GM21619 (cell line): ENCODE measurements around the gene ASB18.

ENCODE experiments used
- ATAC-seq: cut with Tn5 transposase; IDR thresholded peaks from one replicate; pipeline ENCODE4 v1.9.1; 2021; ENCODE audit not compliant: unreplicated experiment

ASB18 gene

DNA sequence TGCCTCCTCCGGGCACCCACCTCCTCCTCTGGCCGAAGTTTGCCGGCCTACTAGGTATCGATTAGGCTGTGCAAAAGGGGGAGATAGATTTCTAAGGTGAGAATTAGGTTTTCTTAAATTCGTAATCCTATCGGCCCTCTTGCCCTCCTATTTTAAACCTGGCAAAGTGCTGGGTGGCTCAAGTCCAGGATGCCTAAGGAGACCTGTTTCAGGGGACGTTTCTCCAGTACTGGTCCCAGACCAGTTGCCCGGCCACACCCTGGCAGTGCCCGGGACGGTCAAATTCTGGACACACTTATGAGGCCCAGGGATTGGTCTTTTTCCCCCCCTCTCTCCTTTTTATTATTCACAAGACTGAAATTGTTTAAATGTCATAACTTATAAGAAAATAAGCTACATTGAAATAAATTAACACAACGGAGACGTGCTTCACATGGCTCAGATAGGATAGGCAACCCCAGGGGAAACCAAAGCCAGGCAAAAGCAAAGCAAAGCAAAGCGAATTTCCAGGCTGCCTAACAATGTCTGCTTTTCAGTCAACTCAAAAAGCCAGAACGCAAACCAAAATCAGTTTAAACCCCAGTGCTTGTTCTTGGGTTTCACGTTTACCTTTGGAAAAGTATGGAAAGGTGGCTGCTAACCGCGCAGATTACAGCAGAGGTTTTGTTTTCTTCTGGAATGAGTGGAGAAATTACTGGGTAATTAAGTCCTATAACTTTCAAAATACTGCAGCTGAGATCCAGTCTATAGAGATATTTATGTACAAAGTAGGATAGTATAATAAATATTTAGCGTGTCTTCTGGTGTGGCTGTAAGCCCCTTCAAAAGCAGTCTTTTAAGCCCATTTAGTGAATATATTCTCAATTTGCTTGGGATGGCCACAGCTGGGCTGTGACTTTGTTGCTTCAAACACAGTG lies 99.0 kb downstream of the ASB18 start:
- ATAC-seq: no peak

DNA sequence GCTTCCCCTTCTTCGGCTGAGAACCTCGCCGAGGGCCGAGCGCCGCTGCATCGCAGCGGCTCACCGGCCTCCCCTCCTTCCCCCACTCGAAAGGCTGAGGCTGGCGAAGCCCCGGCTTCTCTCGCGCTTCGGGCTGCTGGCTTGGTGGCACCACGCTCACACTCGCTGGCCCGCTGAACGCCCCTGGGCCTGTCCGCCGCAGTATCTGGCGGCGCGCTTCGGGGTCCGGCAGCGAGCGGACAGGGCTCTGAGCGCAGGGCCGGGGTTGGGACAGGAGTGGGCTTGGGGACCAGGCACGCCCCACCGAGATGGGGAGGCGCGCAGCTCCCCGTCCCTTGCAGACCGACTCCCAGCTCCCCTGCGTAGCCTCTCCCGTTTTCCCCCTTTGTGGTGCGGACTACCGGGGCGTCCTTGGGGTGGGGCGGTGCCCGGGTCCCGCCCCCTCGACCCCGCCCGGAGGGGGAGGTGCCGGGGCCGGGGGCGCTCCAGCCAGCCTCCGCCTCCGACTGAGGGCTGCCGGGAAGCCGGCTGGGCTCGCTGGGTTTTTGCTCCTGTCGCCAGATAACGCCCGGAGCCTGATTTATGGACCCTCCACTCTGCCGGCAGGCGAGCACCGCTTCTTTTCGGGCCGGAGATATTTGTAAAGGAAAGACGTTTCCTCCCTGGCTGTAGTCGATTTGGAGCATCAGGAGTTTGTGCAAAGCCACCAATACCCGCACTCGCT lies 99.8 kb downstream of the ASB18 start:
- ATAC-seq: no peak

DNA sequence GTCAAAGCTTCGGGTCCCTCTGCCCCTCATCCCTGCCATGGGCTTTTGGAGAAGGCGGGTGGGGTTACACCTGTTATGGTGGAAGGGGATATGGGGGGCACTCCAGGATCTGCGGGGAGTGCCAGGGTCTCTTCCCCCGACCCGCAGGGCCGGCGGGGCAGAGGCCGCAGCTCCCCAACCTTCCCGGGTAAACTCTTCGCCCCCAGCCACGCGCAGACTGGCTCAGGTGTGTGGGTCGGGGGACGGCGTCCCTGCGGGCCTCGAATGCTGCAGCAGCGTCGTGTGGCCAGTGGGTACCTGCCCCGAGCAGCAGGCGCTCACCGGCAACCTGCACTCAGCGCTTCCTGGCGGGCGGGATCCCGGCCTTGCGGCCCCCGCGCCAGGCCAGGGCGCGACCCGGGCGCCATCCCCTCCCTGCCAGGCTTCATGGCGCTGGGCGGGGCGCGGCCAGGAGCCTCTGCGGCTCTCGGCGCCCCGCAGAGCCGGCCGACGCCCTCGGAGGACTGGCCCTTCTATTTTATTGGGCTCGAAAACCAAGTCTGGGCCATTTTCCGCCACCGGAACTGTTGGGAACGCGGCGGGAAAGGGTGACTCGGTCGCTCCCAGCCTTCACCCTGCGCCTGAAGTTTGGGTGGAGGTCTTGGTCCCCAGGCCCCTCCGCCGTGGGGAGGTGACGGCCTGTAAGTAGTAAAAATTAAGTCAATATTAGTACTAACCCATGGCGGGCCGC lies 100.6 kb downstream of the ASB18 start:
- ATAC-seq: no peak

DNA sequence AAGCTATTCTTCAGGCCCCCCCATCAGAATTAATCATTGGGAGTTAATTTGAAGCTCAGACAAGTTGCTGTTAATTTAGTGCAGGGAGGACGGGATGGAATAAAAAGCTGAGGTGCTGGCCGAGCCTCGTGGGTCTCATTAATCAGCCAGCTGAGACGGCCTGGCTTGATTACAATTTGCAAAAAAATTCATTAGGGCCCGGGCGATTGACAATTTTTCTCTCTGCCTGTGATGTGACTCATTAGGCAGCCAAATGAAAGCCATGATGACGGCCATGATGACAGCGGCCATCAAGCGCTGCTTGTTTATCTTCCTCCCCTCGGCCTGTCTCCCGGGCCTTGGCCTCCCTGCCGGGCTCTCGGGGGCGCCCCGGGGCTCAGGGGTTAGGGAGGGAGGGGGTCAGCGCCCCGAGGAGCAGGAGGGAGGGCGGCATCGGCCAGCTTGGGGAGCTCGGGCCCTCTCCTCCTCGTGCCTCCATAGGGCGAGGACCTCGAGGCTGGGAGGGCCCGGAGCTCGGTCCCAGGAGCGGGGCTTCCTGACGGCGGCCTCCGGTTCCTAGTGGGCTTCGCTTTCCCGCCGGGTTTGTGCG lies 101.2 kb downstream of the ASB18 start:
- ATAC-seq: no peak

DNA sequence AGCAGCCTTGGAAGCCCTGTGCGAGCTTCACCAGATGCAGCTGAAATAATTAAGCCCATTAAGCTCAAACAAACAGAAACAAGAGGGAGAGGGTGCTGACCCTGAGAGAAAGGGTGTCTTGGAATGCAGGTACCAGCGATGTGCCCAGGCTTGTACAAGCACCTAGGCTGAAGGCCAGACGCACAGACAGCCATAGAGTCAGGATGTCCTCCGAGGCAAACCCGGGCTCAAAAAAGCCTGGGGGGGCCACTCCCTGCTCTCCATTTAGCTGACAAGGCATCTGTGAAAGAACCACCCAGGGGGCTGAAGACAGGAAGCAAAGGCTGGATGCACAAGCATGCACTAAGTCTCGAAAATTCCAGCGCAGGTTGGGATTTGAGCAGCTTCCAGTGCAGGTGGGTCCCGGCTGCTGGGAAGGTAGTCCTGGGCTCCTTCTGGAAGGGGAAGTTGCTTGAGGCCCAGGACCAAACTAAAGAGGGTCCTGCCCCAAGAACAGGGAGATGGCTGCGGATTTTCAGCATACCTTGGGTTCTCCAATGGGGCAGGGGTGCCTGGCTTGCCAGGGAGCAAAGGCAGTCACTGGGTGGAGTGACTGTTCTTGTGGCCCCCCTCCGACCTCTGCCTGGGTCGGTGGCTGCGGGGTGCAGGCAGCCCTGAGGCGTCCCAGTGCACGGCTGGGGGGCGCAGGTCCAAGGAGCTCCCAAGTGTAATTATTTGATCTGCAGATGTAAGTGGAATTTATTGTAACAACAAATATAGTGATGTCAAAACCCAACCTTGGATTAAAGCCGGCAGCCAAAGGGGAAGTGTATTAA lies 102.0 kb downstream of the ASB18 start:
- ATAC-seq: no peak

DNA sequence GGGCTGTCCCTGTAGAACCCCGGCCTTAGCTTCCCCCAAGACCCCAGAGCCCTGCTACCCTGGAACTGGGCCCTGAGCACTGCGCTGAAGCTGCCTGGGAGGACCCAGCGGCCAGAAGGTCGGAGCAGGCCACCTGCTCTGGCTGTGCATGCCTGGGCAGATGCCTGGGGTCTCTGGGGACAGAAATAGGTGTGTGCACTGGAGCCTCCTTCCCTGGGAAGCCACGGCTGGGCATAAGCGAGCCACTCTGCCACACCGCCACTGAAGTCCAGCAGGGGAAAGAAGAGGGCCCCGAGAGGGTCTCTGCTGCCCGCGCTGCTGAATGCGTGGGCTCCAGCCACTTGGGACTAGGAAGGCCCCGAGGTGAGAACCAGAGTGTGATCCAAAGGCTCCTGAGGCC lies 102.7 kb downstream of the ASB18 start:
- no peak for ATAC-seq

DNA sequence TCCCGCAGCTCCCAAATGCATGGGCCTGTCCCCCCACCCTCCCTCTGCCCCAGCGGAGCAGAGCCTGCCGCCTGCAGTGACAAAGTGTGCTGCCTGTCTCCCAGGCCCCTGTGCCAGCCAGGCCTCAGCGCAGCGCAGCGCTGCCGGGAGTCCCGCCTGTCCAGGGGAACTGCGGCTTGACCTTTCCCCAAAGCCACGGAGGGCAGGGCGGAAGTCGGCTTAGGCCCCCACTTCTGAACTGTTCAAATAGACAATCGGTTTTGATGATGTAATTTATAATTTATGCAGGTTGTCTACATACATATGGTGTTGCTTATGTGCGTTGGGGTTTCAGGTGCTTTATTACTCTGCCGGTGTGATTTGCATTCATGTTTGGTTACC lies 103.1 kb downstream of the ASB18 start:
- ATAC-seq: no peak

DNA sequence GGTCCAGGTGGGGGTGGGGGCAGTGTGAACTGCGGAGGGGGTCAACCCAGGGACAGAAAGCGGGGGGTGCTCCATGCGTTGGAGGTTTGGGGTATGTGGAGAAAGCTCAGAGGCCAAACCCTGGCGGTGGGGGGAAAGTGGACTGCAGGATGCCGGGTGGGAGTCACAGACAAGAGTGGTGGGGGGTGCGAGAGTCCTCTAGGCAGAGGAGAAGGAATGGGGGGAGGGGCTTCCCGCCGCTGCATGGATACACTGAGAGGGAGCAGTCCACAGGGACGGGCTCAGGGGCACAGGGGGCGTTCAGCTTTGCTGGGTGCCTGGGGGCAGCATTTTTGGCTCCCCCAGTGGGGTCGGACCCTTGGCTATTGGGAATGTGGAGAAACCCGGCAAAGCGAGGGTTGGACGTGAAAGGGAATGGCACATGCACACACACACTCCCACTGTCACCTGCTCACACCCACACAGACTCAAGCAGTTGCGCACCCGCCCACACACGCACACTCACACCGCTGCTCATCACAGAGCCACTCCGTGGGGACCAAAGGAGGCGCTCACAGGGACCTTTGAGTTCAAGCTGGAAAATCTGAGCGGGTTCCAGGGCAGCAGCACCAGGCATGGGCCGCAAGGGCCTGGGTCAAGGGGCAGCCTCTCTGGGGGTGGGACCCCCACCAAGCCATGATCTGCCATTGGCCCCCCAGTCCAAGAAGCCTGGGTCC lies 103.7 kb downstream of the ASB18 start:
- no peak for ATAC-seq

DNA sequence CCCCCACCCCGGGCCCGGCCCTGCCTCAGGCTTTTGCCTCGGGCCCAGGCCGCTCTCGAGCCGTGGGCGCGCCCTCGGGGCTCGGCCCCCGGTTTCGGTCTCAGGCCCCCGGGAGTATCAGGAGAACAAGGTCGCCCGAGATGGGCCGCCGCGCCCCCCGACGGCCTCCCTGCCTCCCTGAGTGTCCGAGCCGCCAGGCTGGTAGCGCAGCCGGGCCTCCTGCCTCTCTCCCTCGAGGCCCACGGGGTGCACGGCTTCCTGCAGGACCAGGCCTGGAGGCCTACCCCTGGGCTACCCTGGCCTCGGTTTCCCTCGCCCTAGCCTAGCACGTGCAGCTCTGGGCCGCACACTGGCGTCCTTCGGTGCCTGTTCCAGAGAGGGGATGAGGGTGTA lies 104.4 kb downstream of the ASB18 start:
- ATAC-seq: no peak

DNA sequence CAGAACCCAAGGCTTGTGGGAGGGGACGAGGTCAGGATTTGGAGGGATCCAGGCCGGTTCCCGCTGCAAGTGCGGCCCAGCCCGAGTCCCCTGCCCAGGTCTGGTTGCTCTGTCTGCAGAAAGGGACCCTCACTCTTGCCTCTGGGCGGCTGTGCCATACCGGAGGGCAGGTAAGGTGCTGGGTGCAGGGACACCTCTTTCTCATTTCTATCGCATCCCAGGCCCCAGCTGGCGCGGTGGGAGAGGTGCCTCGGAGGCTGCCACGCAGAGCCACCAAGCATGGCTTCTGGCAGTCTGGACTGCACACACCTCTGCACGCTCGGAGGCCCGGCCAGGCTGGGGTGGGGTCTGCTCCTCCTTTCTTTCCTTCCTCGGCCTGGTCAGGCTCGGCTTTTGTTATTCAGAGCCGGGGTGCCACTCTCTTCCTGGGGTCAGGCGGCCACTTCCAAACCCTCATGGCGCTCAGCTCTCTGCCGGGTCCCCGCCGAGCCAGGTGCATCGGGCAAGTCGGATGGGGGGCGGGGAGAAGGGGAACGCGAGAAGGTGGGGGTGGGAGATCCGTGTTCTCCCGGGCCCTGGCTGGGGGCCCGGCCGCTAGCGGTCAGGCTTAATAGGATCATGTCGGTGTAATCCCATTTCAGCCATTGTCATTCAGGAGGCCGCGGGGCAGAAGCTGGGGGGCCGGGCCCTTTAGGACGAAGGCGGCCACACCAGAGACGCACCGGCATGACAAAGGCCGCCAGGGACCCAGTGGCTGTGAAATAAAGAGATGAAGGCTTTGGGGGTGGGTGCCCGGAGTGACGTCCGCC lies 105.0 kb downstream of the ASB18 start:
- ATAC-seq: no peak

DNA sequence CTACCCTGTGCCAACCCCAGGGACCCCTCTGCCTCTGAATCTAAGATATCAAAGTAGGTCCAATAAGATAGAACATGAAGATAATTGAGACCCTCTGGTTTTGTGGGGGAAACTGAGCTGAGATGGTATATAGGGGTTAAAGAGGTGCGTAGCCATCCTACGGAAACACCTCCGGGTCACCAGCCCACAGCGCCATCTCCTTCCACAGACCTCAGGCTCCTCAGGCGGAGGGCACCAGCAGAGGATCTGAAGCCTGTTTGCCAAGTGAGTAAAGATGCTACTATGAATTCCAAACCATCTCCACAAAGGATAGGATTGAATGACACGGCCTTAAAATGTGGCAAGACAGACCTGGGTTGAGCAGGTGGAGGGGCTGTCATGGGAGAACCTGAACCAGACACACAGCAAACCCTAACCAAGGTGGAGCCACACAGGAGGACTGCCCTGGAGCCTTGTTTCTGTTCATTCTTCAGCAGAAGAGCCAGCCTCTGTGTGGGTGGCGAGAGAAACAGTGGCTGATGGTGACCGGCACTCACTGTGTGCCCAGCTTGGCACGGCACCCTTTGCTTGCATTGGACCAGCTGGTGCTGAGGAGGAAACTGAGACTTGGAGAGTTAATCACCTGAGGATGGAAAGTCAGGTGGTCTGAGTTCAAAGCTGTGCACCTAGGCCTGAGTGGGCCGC lies 106.2 kb downstream of the ASB18 start:
- ATAC-seq: no peak

DNA sequence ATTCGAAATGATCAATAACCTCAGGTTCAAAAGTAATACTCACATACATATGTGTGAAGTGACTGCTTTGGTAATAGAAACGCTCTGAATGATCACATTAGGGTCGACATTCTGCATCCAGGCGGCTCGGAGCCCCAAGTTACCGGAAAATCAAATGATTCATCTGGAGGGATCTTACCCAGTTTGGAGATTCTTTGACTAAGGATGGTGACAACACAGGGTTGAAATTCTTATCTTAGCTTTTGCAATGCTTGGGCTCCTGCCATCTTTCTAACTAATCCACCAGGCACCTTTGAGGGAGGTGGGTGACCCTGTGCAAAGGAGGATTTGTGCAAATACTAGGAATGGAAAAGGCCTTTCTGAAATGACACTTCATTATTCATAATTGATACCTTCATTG lies 106.8 kb downstream of the ASB18 start:
- no peak for ATAC-seq

DNA sequence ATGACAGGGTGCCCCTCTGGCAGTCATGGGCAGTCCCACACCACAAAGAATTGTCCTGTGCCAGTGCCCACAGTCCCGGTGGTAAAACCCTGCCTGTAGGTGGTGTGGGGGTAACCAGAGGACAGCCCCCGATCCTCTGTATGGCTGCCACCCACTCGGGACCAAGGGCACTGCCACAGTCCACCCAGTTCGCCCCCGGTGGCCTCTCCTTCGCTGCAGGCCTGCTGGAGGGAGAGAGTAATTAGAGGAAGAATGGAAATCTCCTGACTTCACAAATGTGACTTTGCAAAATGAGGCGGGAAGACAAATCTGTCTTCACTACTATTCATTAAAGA lies 107.4 kb downstream of the ASB18 start:
- ATAC-seq: no peak

DNA sequence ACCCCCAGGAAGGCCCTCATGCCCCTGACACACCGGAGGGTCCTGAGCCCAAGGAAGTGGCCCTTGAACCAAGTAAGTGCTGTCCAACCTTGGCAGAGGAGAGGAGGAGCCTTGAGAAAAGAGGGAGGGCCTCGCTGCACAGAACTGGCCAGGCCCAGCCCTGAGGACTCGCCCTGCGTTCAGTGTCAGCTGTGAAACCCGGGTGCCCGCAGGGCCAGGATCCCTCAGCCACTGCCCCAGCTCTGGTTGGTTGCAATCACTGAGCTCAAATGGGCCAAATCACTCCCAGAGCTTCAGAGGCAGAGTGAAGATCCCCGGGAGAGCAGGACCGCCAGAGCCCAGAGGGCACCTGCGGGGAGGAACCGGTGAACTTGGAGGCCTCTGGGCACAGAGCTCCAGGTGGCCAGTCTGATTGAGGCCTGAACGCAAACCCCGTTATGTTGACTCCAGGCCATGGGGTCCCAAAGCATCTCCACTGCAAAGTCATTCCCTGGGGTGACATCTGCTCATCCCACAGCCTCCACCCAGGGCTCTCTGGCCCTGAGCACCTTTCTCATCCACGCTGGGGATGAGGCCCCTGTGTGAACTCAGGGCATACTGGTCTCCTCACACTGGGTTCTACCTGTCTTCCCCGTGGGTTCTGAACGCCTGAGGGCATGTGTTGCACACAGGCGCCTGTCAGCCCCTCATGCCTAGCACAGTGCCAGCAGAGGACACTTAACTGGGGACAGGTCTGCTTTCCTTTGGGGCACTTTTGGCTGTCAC lies 107.9 kb downstream of the ASB18 start:
- ATAC-seq: no peak

DNA sequence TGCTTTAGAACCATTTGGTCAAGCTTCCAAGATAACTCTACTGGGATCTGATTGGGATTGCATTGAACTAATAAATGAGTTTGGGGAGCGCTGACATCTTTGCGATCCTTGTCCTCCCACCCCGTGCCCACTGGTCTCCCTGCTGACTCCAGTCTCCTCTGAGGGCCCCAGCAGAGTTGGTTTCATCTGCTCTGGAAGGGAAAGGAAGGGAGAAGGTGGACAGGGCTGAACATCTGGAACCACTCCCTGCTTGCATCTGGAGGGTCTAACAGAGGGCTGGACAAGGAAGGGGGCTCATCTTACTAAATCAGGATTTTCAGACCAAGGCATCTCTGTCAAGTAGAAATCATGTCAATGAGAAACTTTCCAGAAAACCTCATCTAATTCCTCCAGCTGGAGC lies 108.8 kb downstream of the ASB18 start:
- ATAC-seq: no peak

DNA sequence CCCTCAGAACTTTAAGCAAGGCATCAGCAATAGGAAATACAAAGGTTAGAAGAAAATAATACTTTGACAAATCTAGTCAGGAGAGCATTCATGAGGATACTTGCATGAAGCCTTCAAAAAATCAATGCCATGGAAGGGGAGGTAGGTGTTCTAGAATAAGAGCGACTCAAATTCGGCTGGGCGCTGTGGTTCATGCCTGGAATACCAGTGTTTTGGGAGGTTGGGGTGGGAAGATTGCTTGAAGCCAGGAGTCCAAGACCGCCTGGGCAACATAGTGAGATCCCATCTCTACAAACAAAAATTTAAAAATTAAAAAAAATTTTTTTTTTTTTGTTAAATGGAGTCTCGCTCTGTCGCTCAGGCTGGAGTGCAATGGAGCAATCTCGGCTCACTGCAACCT lies 117.8 kb downstream of the ASB18 start:
- ATAC-seq: no peak

DNA sequence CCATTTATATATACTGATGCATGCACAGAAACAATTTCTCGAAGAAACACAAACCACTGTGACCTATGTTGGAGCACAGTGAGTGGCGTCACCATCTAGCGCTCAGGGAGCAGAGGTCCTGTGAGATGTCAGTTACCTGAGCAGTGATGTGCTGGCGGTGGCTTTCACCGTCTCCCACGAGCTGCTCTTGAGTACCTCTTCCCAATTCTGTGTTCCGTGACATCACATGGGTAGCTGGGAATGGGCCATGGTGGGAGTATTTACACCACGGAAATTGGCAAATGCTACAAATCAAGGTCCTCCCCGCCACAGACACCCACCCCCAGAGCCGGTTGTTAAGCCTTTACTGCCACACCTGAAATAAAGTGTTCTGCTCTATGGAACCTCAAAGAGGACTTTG lies 120.4 kb downstream of the ASB18 start:
- ATAC-seq: no peak
